A375 (cell line): ENCODE results near the gene ANKRD10. TPM values are rescaled to one million over a fixed set of nuclear protein-coding genes. Genes with fewer than 3 reads are reported as not detected.

Source experiments
- small RNA-seq: library from RNA; depleted of rRNA; stranded (forward); fragments of <200 nt; gene quantifications from one replicate; pipeline ENCODE3, GENCODE V24; 2014
- total RNA-seq: library from RNA; depleted of rRNA; stranded (reverse); fragments of >200 nt; shearing (Covaris generic); gene quantifications from 2 replicates; pipeline ENCODE4 v1.2.3, GENCODE V29; 2014; rRNA removed

The ANKRD10 gene
- 129 and 130 TPM in 2 replicates for total RNA-seq

GRCh38 chr13:110915057-110915873 lies at the start of gene ANKRD10:
Gene ANKRD10 (minus strand): TSS chr13:110915069. CDS start chr13:110914934, 135 bp downstream.

Small RNA genes within 50 kb of the gene (small RNA-seq; reads per million reads assigned to genes)
- gene AL442128.1, result not detected

Other genes with a start within 250 kb of the ANKRD10 start
- 82.5 and 105 TPM in 2 replicates for gene CARS2, start 209.0 kb downstream of the ANKRD10 start, total RNA-seq
- 49.5 and 49.9 TPM in 2 replicates for gene ING1, start 201.4 kb downstream of the ANKRD10 start, total RNA-seq
- 32.9 and 34.2 TPM in 2 replicates for gene ARHGEF7, start 200.2 kb upstream of the ANKRD10 start, total RNA-seq